Posterior cingulate gyrus (tissue), 11 donors: ENCODE measurements around the gene MOB3C.
A peak's percentile ranks its signal among the peaks of the same experiment; 100 is the strongest.
"Not testable (repeated sequence)": the region's sequence is repeated elsewhere in the genome, so short reads cannot be mapped to it uniquely, and the experiment has no call there.

Experiments
- DNase-seq, 10 donors: peaks; one replicate each; pipeline versions ENCODE4 v3.0.0 to v3.0.0-alpha.2; 2020 to 2021; ENCODE audit warnings: mixed read lengths in 3 of 10
- intact Hi-C: fragments of 100-400 bp; cut with DNase I; formaldehyde crosslinking; loops from one replicate; pipeline ENCODE4 v1.15.1; 2023

MOB3C gene

DNA sequence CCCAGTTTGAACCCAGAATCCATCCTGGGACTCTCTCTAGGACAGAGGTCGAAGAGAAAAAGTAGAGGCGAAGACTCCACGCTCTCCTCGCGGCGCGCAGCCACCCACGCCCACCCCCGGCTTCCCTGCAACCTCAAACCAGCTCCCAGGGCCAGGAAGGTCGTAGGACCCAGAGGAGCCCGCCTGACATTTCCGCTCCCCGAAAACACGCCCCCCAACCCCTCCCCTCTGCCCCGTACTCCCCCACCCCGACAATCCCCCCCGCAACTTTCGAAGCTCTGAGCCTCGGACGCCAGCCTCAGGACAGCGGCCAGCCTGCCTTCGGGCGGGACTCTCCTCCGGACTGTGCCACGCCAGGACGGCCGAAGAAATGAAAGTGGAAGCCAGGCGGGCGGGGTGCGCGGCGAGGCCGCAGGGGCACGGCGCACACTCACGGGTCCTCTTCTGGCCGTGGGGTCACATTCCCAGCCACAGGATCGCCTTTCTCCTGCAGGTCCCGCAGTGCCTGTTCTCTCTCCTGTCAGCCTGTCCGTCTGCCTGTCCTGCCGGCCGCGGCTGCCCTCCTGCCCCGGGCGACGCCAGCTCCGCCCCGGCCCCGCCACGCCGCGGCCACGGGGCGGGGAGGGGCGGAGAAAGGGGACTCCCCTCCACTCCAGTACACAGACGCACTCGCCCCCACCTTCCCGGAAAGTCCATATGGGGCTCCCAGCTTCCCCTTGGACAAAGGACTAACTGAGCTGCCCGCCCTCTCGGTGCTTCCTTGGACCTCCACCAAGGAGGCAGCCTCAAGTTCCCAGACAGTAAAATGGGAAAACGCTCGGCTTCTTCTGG is at the start of gene MOB3C:
MOB3C (minus strand) TSS at position 535 of the 831 bp plus-strand sequence. CDS start 3,490 bp downstream, outside the sequence.
- intact Hi-C loops = loop anchor here (5.0 kb wide), 1 partner anchor 106 kb away; no protein-coding TSS in a partner anchor
- DNase-seq = peak; percentile 49 to 95 (median 67)

DNA sequence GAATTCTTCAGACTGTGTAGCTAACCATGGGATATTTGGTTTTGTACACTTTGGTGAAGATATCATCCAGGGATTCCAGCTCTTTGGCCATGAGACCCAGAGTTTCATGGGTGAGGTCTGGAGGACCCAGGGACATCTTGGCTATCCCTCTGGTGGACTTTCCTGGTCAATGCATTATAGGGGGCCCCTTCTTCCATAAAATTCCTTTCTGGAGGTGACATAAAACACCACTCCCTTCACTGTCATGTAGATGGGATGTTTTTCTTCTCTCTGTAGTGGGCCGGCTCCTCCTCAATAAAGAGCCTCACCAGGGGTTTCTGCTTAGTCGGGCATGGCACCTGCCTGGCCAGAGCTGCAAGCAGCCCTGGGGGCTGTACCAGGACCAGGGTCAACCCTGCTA is 49.4 kb upstream of the MOB3C start:
- intact Hi-C loops = loop anchor here (10.0 kb wide), 1 partner anchor 61 kb away; the partner anchor contains the start of gene MKNK1
- DNase-seq = no peak

DNA sequence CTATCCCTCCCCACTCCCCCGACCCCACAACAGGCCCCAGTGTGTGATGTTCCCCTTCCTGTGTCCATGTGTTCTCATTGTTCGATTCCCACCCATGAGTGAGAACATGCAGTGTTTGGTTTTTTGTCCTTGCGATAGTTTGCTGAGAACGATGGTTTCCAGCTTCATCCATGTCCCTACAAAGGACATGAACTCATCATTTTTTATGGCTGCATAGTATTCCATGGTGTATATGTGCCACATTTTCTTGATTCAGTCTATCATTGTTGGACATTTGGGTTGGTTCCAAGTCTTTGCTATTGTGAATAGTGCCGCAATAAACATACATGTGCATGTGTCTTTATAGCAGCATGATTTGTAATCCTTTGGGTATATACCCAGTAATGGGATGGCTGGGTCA is 46.3 kb upstream of the MOB3C start:
- intact Hi-C loops = loop anchor here (10.0 kb wide), 1 partner anchor 58 kb away; the partner anchor contains the start of gene MKNK1
- DNase-seq = not testable (repeated sequence)

DNA sequence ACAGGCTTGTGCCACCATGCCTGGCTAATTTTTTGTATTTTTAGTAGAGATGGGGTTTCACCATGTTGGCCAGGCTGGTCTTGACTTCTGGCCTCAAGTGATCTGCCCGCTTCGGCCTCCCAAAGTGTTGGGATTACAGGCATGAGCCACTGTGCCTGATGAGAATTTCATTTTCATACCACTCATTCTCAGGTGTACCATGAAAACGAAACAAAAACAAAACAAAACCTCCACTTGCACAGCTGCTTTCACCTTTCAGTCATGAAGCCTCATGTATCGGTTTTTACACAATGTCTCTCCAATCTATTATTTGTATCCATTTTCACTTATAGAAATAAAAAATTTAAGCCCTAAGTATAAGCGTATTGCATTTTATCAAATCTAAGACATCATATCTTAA is 43.5 kb upstream of the MOB3C start:
- intact Hi-C loops = loop anchor here (10.0 kb wide), 1 partner anchor 55 kb away; the partner anchor contains the start of gene MKNK1

DNA sequence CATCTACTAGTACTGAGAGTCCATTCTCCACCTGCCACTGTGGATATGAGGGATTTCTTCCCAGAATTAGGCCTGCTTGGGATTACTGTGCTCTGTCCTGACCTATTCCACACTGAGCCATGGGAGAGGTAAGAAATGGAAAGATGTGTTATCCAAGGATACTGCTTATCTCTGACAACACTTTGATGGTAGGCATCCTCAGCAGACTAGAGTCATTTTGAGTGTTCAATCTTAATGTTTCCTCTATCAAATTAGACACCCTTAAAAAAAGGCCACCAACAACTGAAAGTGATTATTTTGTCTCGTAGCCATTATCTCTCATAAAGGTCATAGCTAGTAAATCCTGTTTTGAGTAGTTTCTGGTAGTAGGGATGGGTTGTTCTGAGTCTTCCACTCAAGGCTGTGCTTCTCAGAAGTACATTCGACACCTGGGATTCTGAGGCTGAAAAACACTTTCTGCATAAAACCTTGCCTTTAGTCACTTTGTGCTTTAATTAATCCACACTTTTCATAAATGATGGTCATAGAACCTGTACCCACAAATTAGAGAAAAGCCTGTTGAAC is 42.8 kb upstream of the MOB3C start:
- no peak for DNase-seq
- intact Hi-C loops = no loop called here

More for the DNA sequence above, 43.5 kb upstream of the MOB3C start:
- not testable (repeated sequence) for DNase-seq

DNA sequence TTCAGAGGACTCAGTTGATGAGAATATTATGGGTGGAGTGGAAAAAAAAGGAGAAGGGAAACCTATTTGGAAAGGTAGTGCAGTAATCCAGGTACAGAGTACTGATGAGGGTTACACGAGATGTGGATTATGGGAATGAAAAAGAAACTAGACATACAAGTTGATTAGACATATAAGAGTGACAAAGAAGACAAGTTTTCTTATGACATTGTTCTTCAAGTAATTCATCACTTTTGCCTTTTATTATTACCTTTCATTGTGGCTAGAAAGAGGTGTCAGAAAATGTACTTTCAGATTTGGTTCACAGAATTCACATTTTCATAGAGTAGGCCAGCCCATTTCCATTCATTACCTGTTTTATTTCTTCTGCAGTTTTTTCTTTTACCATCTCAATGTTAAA is 41.2 kb upstream of the MOB3C start:
- DNase-seq = no peak
- intact Hi-C loops = no loop called here

DNA sequence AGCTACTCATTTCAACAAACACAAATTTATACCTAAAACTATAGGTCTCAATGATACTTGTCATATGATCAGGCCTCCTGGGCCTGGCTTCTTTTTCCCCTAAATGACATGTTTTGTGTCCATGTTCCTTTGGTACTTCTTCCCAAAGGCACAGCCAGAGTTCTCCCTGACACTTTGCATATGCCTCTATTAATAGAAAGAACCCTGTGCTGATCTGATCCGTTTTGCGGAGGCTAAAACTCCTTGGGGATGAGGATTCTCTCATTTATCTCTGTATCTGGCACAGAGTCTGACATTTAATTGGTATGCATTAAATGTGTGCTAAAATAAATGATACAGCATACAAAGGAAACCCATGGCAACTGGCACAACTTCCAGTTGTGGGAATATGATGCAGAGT is 40.0 kb upstream of the MOB3C start:
- intact Hi-C loops = no loop called here

DNA sequence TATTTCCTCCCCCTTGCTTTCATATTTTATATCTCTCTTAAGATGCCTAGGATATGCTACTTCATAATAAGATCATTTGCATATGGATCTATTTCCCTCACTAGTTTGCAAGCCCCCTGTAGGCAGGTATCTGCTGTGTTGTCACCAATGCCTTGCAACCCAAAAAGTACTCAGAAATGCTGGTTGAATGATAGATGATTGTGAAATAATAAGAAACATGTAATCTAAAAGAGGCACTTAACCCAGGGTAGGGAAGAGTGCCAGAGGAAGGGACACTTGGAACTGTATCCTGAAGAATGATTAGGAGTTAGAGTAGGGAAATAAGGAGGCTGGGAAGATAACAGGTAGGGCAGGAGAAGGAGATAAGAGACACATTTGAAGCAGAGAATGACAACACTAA is 39.2 kb upstream of the MOB3C start:
- no peak for DNase-seq
- intact Hi-C loops = no loop called here

More for the DNA sequence above, 40.0 kb upstream of the MOB3C start:
- DNase-seq = no peak

DNA sequence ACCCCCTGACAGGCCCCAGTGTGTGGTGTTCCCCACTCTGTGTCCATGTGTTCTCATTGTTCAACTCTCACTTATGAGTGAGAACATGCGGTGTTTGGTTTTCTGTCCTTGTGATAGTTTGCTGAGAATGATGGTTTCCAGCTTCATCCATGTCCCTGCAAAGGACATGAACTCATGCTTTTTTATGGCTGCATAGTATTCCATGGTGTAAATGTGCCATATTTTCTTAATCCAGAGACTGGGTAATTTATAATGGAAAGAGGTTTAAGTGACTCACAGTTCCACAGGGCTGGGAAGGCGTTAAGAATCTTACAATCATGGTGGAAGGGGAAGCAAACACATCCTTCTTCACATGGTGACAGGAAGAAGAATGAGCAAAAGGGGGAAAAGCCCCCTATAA is 38.1 kb upstream of the MOB3C start:
- not testable (repeated sequence) for DNase-seq

DNA sequence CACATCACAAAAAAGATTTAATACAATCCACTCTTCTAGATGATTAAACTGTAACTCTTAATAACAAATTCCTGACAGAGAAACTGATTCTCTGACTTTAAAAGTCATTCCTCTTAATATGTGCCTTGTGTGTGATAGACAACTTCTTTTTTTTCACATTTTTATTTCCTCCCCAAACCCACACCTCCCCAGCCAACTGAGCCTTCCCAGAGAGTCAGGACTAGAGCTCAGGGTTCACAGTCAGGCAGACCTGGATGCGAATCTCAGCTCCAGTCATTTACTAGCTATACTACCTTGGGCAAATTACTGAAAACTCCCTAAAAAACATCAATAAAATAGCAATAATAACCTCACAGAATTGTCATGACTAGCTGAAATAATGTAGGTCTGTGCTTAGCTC is 37.4 kb upstream of the MOB3C start:
- no peak for DNase-seq
- intact Hi-C loops = no loop called here

More for the DNA sequence above, 38.1 kb upstream of the MOB3C start:
- intact Hi-C loops = not testable (repeated sequence)

DNA sequence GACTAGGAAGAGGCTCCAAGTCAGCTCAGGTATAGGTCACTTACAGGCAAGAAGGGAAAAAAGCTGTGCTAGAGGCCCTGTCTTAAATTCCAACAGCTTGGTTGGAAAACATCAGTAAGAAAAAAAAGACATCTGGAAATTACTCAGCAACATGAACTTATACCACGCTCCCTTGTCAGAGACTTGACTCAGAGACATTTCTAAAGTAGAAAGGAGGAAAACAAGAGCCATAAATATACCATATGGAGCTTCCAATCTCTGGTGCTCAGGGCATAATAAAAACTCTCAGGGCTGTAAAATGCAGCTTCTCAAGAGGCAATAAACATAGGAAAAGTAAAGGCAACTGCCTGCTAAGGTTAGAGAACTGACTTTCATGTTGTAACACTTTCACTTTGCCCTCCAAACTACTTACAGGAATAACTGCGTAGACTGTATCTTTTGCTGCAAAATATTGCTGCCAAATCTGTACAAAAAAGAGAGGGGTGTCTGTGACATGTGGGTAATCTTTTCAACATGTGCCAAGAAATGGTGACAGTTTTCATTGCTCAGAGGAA is 36.9 kb upstream of the MOB3C start:
- DNase-seq = no peak
- intact Hi-C loops = no loop called here

DNA sequence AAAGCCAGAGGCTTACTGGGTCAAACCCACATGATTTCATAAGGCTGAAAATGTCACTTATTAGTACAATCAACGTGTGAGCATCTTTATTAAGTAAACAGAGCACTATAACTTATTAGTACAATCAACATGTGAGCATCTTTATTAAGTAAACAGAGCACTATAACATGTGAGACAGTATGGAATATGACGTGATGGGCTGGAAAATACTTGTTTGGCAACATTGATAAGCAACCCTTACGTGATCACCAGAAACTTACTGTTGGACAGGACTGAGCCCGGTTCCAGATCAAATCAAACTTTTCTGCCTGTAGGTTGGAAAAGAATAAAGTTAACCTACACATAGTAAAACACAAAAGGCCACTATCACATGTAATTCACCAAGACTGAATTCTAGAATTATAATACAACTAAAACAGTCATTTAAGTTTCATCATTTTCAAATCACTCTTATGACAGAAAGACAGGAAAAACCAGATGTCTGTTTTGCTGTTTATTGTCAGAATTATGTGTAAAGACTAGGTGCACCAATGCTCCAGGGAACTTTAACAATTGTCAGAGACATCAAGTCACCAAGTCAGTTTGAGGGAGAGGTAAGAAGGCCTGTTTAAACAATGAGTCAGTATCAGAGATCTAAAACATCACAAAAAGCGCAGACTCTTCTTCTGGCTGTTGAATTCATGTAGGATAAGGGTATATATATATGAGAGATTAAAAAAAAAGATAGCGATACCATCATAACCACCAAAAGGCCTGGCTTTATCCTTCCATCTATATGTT is 35.9 kb upstream of the MOB3C start:
- intact Hi-C loops = no loop called here

DNA sequence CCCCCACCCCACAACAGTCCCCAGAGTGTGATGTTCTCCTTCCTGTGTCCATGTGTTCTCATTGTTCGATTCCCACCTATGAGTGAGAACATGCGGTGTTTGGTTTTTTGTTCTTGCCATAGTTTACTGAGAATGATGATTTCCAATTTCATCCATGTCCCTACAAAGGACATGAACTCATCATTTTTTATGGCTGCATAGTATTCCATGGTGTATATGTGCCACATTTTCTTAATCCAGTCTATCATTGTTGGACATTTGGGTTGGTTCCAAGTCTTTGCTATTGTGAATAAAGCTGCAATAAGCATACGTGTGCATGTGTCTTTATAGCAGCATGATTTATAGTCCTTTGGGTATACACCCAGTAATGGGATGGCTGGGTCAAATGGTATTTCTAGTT is 34.5 kb upstream of the MOB3C start:
- intact Hi-C loops, DNase-seq: not testable (repeated sequence)

More for the DNA sequence above, 35.9 kb upstream of the MOB3C start:
- no peak for DNase-seq

DNA sequence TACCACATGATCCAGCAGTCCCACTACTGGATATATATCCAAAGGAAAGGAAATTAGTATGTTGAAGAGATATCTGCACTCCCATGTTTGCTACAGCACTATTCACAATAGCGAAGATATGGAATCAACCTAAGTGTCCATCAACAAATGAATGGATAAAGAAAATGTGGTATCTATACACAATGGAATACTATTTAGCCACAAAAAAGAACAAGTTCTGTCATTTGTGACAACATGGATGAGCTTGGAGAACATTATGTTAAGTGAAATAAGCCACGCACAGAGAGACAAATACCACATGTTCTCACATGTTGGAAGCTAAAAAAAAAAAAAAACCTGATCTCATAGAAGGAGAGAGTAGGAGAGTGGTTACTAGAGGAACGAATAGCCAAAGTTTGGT is 33.9 kb upstream of the MOB3C start:
- intact Hi-C loops = no loop called here
- DNase-seq = no peak

DNA sequence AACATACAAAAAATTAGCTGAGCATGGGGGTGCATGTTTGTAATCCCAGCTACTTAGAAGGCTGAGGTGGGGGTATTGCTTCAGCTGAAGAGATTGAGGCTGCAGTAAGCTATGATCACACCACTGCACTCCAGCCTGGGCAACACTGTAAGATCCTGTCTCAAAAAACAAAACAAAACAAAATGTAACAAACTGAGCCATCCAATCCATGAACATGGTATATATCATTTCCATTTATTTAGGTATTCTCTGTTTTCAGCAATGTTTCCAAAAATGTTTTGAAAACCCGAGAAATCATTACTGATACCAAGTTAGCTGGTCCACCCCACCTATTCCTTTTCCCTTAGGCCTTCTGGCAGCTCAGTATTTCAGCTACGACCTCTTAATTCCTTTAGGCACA is 33.2 kb upstream of the MOB3C start:
- no peak for DNase-seq
- intact Hi-C loops = no loop called here

DNA sequence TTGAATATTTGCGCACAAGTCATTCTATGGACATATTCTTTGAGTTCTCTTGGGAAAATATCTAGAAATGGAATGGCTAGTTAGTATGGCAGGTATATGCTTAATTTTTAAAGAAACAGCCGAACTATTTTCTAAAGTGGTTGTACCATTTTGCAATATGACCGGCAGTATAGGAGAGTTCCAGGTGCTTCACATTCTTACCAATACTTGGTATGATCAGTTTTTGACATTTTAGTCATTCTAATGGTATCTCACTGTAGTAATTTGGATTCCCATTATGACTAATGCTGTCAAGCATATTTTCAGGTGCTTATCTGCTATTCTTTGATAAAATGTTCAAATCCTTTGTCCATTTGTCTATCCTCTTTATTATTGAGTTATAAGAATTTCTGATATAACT is 31.0 kb upstream of the MOB3C start:
- DNase-seq = no peak
- intact Hi-C loops = no loop called here

DNA sequence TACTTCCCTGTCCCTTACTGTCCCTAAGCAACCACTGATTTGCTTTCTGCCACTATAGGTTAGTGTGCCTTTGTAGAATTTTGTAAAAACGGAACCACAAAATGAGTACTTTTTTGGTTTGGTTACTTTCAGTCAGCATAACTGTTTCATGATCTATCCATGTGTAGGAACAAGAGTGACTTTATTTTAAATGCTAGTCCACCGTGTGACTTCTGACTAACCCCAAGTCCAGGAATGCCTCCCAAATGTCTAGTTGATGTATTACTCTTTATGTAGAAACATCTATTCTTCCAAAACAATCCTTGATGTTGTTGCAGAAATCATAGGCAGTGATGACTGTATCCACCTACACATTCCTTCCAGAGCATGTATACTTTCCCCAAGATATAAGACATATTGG is 30.2 kb upstream of the MOB3C start:
- DNase-seq = no peak
- intact Hi-C loops = no loop called here

DNA sequence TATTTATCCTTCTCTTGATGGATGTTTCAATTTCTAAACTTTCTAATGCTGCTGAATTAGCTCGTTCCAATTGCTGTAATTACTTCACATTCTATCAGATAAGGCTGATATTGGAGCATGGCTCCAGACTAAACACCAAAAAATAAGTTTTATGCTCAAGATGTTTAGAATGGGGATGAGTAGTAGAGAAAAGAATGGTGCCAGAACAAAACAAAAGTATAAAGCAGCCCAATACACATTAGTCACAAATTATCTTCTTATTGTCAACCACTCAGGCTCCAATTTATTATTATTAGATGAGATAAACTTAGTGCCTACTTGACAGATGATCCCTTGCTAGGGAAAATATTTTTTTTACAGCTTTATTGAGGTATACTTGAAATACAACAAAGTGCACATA is 29.7 kb upstream of the MOB3C start:
- DNase-seq = no peak
- intact Hi-C loops = no loop called here

DNA sequence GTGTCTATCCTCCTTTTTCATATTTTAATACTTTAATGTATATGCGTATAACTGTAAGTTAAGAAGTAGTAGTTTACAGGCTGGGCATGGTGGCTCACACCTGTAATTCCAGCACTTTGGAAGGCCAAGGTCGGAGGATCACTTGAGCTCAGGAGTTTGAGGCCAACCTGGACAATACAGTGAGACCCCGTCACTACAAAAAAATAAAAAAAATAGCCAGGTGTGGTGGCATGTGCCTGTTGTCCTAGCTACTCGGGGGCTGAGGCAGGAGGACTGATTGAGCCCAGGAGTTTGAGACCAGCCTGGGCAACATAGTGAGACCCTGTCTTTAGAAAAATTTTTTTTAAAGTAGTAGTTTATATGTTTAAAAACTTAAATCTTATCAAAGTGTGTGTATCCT is 29.2 kb upstream of the MOB3C start:
- DNase-seq = no peak
- intact Hi-C loops = no loop called here

DNA sequence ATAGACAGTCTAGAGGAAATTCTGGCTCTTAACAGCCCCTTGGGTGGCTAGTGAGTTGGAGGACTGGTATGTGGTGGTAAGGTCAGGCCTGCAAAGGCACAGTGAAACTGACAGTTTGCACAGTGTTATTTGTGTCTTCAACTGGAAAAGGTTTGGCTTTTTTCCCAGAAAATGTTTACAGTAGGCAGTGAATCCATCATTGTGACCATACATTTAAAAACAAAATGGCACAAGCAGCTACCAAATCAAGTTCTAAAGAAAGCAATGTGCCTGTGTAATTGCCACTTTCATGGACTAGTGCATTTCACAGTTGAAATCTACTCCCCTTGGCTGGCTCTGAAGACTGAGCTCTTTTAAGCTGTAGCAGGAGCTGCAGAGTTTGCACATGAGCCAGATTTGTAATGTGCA is 26.8 kb upstream of the MOB3C start:
- no peak for DNase-seq
- intact Hi-C loops = no loop called here
